HuH-7 (cell line): ENCODE measurements around the gene CCT4.
"Not testable (repeated sequence)": the region's sequence is repeated elsewhere in the genome, so short reads cannot be mapped to it uniquely, and the experiment has no call there.

Experiments
- DNase-seq: peaks from one replicate; pipeline ENCODE4 v3.0.0; 2011; ENCODE audit warnings: low spot score

The CCT4 gene

GRCh38 chr2:61879351-61879750 lies 9.1 kb downstream of the CCT4 start:
- DNase-seq, result not testable (repeated sequence)

GRCh38 chr2:61878761-61879160 lies 9.7 kb downstream of the CCT4 start:
- DNase-seq, result no peak

GRCh38 chr2:61877571-61878245 lies 10.7 kb downstream of the CCT4 start:
- DNase-seq, result no peak

GRCh38 chr2:61876400-61876799 lies 12.1 kb downstream of the CCT4 start:
- no peak for DNase-seq

- DNase-seq, result not testable (repeated sequence)
These were observed 21.9 kb downstream of the CCT4 start for GRCh38 chr2:61866482-61867089.

GRCh38 chr2:61862085-61862484 lies 26.4 kb downstream of the CCT4 start:
- no peak for DNase-seq

- DNase-seq, result no peak
These were observed 31.2 kb downstream of the CCT4 start for GRCh38 chr2:61857224-61857623.

GRCh38 chr2:61855318-61855613 lies 33.2 kb downstream of the CCT4 start:
- DNase-seq, result no peak

GRCh38 chr2:61854564-61855317 lies 33.7 kb downstream of the CCT4 start:
- DNase-seq, result peak; percentile 89

GRCh38 chr2:61853847-61854563 lies 34.5 kb downstream of the CCT4 start, which contains the start of gene FAM161A:
FAM161A (minus strand) TSS chr2:61854060; CDS start chr2:61854041, 19 bp downstream.
- peak; percentile 75 for DNase-seq

- peak; percentile 73 for DNase-seq
These were observed 35.2 kb downstream of the CCT4 start for GRCh38 chr2:61853086-61853846.

- not testable (repeated sequence) for DNase-seq
These were observed 37.2 kb downstream of the CCT4 start for GRCh38 chr2:61851270-61851669.

- DNase-seq, result no peak
These were observed 43.1 kb downstream of the CCT4 start for GRCh38 chr2:61845320-61845719.

GRCh38 chr2:61841286-61841685 lies 47.2 kb downstream of the CCT4 start:
- DNase-seq, result no peak

- DNase-seq, result no peak
These were observed 53.6 kb downstream of the CCT4 start for GRCh38 chr2:61834893-61835292.

GRCh38 chr2:61833971-61834370 lies 54.5 kb downstream of the CCT4 start:
- DNase-seq, result no peak

GRCh38 chr2:61832183-61832841 lies 56.1 kb downstream of the CCT4 start:
- no peak for DNase-seq

GRCh38 chr2:61822255-61822654 lies 66.2 kb downstream of the CCT4 start:
- DNase-seq, result no peak
